ENCODE results near the gene ROS1.

ROS1 gene

GRCh38 chr6:117306227-117306790, 119.4 kb downstream of the ROS1 start:
- DNase-seq, result no peak

- no peak for DNase-seq
These were observed 121.3 kb downstream of the ROS1 start for GRCh38 chr6:117304446-117304845.

GRCh38 chr6:117303323-117303722, 122.4 kb downstream of the ROS1 start:
- DNase-seq, result no peak

GRCh38 chr6:117298941-117299340, 126.8 kb downstream of the ROS1 start:
- no peak for DNase-seq

GRCh38 chr6:117290173-117290846, 135.4 kb downstream of the ROS1 start:
- DNase-seq, result no peak

GRCh38 chr6:117288083-117288715, 137.5 kb downstream of the ROS1 start:
- DNase-seq, result no peak

GRCh38 chr6:117280922-117281321, 144.8 kb downstream of the ROS1 start:
- no peak for DNase-seq

GRCh38 chr6:117276778-117277316, 148.9 kb downstream of the ROS1 start:
- DNase-seq, result no peak

GRCh38 chr6:117275711-117276110, 150.0 kb downstream of the ROS1 start:
- DNase-seq, result no peak

GRCh38 chr6:117275205-117275604, 150.5 kb downstream of the ROS1 start:
- DNase-seq, result no peak

GRCh38 chr6:117272891-117273290, 152.9 kb downstream of the ROS1 start:
- DNase-seq, result no peak

GRCh38 chr6:117272032-117272866, 153.5 kb downstream of the ROS1 start:
- DNase-seq, result no peak

- DNase-seq, result no peak
These were observed 154.8 kb downstream of the ROS1 start for GRCh38 chr6:117270843-117271507.

GRCh38 chr6:117270055-117270842, 155.5 kb downstream of the ROS1 start:
- DNase-seq, result no peak

GRCh38 chr6:117269638-117270054, 156.1 kb downstream of the ROS1 start:
- DNase-seq, result no peak

GRCh38 chr6:117268924-117269323, 156.8 kb downstream of the ROS1 start:
- no peak for DNase-seq

GRCh38 chr6:117267766-117268534, 157.8 kb downstream of the ROS1 start:
- no peak for DNase-seq

- DNase-seq, result no peak
These were observed 158.7 kb downstream of the ROS1 start for GRCh38 chr6:117267054-117267347.

GRCh38 chr6:117266257-117267053, 159.3 kb downstream of the ROS1 start:
- no peak for DNase-seq
